GM12872 (cell line): ENCODE measurements around the gene MAP4K1.

ENCODE experiments used
- CTCF ChIP-seq: IDR thresholded peaks from 3 replicates; pipeline ENCODE4 v1.5.1; 2011; ENCODE audit warnings: low read depth, mild to moderate bottlenecking, low read length, moderate library complexity; ENCODE audit not compliant: insufficient read depth

Gene MAP4K1

GRCh38 chr19:38649305-38650171 lies 31.8 kb upstream of the MAP4K1 start:
- TF ChIP-seq CTCF, result no peak

- no peak for TF ChIP-seq CTCF
Measured at GRCh38 chr19:38648769-38649304, 31.1 kb upstream of the MAP4K1 start.

GRCh38 chr19:38647966-38648768 lies 30.4 kb upstream of the MAP4K1 start:
- TF ChIP-seq CTCF, result no peak

GRCh38 chr19:38647368-38647965 lies 29.7 kb upstream of the MAP4K1 start, which contains the start of gene ACTN4:
Gene ACTN4 (plus strand): TSS chr19:38647649. CDS start chr19:38647746, 97 bp downstream.
- no peak for TF ChIP-seq CTCF

- no peak for TF ChIP-seq CTCF
Measured at GRCh38 chr19:38644719-38645118, 27.0 kb upstream of the MAP4K1 start.

- no peak for TF ChIP-seq CTCF
Measured at GRCh38 chr19:38642176-38642575, 24.4 kb upstream of the MAP4K1 start.

GRCh38 chr19:38640368-38640767 lies 22.6 kb upstream of the MAP4K1 start:
- TF ChIP-seq CTCF, result no peak
